ENCODE results near the gene WDR75.
A peak's percentile ranks its signal among the peaks of the same experiment; 100 is the strongest.

Gene WDR75

DNA sequence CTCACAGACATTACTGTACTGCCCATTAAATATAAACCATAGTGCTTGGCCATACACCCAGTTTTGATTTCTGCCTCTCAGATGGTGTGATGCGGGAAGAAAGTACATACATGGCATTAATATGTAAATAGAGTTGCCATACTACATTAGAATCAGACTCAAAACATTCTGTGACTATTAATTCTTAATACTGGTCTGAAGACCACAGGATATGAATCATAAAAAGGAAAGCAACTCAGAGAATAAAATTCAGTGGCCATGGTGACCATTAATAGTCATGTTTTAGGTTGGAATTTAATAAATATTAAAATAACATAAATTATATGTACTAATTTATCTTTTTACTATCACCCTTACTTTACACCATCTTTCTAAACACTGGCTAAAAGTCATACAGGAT, 33.0 kb upstream of the WDR75 start:
- no peak overlapping the region for H3K27ac ChIP-seq
- no peak for TF ChIP-seq ZFX (IDR thresholded peaks at IDR 0.05)
- TF ChIP-seq, protein P1, sequence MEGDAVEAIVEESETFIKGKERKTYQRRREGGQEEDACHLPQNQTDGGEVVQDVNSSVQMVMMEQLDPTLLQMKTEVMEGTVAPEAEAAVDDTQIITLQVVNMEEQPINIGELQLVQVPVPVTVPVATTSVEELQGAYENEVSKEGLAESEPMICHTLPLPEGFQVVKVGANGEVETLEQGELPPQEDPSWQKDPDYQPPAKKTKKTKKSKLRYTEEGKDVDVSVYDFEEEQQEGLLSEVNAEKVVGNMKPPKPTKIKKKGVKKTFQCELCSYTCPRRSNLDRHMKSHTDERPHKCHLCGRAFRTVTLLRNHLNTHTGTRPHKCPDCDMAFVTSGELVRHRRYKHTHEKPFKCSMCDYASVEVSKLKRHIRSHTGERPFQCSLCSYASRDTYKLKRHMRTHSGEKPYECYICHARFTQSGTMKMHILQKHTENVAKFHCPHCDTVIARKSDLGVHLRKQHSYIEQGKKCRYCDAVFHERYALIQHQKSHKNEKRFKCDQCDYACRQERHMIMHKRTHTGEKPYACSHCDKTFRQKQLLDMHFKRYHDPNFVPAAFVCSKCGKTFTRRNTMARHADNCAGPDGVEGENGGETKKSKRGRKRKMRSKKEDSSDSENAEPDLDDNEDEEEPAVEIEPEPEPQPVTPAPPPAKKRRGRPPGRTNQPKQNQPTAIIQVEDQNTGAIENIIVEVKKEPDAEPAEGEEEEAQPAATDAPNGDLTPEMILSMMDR (conservative IDR thresholded peaks at IDR 0.05) = no peak

DNA sequence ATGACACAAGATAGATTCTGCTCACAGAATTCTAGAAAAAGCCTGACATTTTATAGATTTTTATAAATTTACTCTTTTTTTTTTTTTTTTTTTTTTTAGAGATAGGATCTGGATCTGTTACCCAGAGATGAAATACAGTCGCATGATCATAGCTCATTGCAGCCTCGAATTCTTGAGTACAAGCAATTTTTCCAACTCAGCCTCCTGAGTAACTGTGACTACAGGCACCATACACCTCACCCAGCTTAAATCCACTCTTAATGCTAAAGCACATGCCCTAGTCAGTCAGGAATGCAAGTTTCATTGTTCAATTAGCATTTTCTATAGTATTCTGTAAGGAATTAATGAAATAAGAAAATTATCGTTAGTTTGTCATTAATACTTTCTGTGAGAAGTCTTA, 32.1 kb upstream of the WDR75 start:
- H3K27ac ChIP-seq = no peak overlapping the region
- TF ChIP-seq, protein P1 (conservative IDR thresholded peaks at IDR 0.05) = no peak
- TF ChIP-seq ZFX (IDR thresholded peaks at IDR 0.05) = no peak

DNA sequence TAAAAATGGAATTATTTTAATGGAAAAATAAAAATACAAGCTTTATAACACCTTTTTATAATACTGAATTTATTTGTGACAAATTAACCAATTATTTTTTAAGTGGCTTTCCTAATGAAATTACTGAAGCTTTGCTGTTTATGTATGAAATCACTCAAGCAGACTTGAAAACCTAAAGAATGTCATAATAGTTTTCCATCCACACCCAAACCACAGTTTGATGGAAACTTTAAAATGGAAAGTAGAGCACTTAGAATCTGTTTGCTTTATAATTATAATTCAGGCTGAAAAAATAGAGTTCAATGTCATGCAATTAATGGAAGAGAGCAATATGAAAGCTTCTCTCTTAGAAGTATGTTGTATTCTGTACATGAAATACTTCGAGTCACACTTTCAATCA, 31.6 kb upstream of the WDR75 start:
- TF ChIP-seq ZFX (IDR thresholded peaks at IDR 0.05) = no peak
- TF ChIP-seq, protein P1 (conservative IDR thresholded peaks at IDR 0.05) = no peak
- no peak overlapping the region for H3K27ac ChIP-seq

DNA sequence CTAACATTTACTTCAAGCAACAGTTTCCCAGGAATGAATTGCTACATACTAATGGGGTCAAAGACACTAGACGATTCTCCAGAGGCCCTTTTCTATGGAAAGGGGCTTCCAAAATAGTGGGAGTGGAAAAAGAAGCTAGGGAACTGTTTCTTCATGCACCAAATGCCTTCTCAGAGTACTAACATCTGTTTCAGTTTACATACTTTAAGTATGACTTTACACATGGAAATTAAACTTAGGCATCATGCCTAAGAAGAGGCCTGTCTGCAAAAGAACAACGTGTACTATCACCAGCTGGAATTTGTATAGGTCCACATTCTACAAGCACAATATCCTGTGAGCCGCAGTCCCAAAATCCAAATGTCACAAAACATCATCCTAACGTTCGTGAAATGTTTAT, 29.4 kb upstream of the WDR75 start:
- TF ChIP-seq, protein P1 (conservative IDR thresholded peaks at IDR 0.05) = no peak
- TF ChIP-seq ZFX (IDR thresholded peaks at IDR 0.05) = no peak
- H3K27ac ChIP-seq = no peak overlapping the region

DNA sequence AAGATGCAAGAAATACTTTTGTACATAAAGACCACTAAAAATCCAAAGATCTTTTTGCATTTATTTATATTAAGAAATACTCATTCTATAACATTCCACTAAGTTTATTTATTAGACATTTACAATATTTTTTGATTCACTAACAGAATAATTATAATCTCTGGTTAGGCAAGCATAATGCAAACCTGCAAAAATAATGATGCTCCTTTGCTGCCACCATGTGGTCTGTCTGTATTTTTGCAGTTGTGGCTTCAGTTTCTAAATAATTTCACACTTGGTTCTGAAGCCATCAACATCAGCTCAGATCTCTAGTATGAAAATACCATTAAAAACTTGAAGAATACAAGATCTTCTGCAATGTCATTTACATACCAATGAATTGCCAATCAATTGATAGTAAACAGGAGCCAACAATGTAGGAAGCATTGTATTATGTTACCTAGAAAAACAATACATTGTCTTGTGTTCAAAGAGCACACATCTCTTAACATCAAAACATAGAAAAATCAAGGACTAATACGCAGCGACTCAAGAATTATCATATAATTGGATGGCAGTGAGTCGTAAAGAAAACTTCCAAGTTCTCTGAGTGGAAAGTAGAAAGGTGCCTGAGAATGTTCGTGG, 28.8 kb upstream of the WDR75 start:
- no peak overlapping the region for H3K27ac ChIP-seq
- no peak for TF ChIP-seq ZFX (IDR thresholded peaks at IDR 0.05)
- TF ChIP-seq, protein P1 (conservative IDR thresholded peaks at IDR 0.05) = peak; percentile 80

DNA sequence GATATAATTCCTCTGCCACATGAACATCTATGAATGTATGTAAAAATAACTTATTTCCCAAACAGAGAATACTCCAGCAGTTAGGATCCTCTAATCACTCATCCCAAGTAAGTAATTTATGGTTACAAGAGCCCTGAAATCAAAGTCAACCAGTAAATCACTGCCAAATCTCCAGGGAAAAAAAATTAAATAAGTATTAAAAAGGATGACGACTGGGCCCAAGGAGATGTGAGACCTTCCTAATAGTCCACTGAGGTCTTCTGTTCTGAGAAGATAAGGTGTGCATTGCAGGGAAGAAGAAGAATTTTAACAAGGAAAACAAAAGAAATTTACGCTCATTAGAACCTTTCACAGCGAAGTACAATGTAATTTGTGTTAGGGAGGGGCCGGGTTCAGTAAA, 28.0 kb upstream of the WDR75 start:
- H3K27ac ChIP-seq = no peak overlapping the region
- TF ChIP-seq, protein P1 (conservative IDR thresholded peaks at IDR 0.05) = no peak
- no peak for TF ChIP-seq ZFX (IDR thresholded peaks at IDR 0.05)

DNA sequence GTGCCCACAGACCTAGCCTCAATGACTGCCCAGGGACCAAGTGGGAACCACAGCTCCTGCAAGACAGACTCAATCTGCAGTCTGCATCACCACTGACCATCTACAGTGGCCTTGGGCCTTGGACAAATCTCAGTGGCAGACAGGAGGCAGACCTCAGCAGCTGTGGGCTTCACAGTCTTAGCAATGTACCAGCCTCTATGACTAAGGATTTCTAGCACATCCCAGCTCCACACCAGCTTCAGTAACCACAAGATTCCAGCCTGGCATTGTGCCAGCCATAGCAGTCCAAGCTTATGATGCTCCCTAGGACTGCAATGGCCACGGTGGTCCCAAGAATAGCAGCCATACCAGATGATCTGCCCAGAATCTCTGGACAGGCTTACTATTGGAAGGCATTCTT, 19.6 kb upstream of the WDR75 start:
- no peak for TF ChIP-seq ZFX (IDR thresholded peaks at IDR 0.05)
- TF ChIP-seq, protein P1 (conservative IDR thresholded peaks at IDR 0.05) = no peak
- H3K27ac ChIP-seq = no peak overlapping the region
